Parathyroid adenoma (tissue), 2 donors: ENCODE data around the gene TTC12.

ENCODE experiments used
- H2AFZ ChIP-seq: fragments of 300-600 bp; sonication (generic); one replicate; pipeline ENCODE4 v1.7.0; 2017; ENCODE audit warnings: antibody characterized with exemption, mild to moderate bottlenecking
- H3K27ac ChIP-seq: fragments of 300-600 bp; sonication (generic); one replicate; pipeline ENCODE4 v1.7.0; 2017
- H3K27me3 ChIP-seq: fragments of 300-600 bp; sonication (generic); one replicate; pipeline ENCODE4 v1.7.0; 2017; ENCODE audit warnings: low read length; ENCODE audit not compliant: control insufficient read depth, insufficient read depth
- H3K36me3 ChIP-seq: fragments of 300-600 bp; sonication (generic); one replicate; pipeline ENCODE4 v1.7.0; 2017; ENCODE audit warnings: low read length; ENCODE audit not compliant: control insufficient read depth, insufficient read depth
- H3K4me1 ChIP-seq: fragments of 300-600 bp; sonication (generic); one replicate; pipeline ENCODE4 v1.7.0; 2017; ENCODE audit warnings: control low read depth
- H3K4me2 ChIP-seq: fragments of 300-600 bp; sonication (generic); one replicate; pipeline ENCODE4 v1.7.0; 2017; ENCODE audit warnings: low read length
- H3K4me3 ChIP-seq: fragments of 300-600 bp; sonication (generic); one replicate; pipeline ENCODE4 v1.7.0; 2017; ENCODE audit warnings: low read depth, low read length
- H3K79me2 ChIP-seq: fragments of 300-600 bp; sonication (generic); one replicate; pipeline ENCODE4 v1.7.0; 2017; ENCODE audit warnings: control low read depth
- H3K9ac ChIP-seq: fragments of 300-600 bp; sonication (generic); one replicate; pipeline ENCODE4 v1.7.0; 2017; ENCODE audit warnings: mild to moderate bottlenecking
- H3K9me3 ChIP-seq: fragments of 300-600 bp; sonication (generic); one replicate; pipeline ENCODE4 v1.7.0; 2017; ENCODE audit warnings: low read length; ENCODE audit not compliant: control insufficient read depth
- TF ChIP-seq, protein P1 (sequence below): fragments of 300-600 bp; sonication (generic); IDR thresholded peaks from one replicate; pipeline ENCODE4 v1.7.0; 2017; ENCODE audit warnings: antibody characterized with exemption, mild to moderate bottlenecking
- donor health status: primary hyperparathyroidism.

The TTC12 gene

DNA sequence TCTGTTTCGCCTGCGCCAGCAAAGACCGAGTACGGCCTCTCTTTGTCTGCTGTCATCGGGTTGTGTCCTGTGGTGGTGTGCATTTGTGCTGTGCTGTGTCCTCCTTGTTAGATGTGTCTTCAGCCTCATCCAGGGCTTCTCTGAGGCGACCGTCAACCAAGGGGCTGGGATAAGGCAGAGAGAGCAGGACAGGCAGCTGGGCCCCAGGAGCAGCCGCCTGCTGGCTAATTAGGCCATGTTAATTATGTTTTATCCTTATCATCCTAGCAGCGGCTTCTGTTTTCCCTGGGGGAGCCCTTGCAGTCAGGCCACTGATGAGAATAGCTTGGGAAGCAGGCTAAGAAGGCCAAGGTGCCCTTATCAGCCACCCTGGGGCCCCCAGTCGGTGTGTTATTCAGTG lies 40.7 kb upstream of the TTC12 start:
- Histone ChIP-seq H3K36me3 (no peaks in the 10 kb centered on the region), H3K4me3 (no peak overlapping the region), H3K4me1 (no peaks in the 10 kb centered on the region), H3K27me3 (no peaks in the 10 kb centered on the region), H3K79me2 (no peaks in the 10 kb centered on the region), H3K27ac (no peak overlapping the region), H3K9me3 (no peaks in the 10 kb centered on the region), H2AFZ (no peak overlapping the region), H3K9ac (no peak overlapping the region), H3K4me2 (no peak overlapping the region)
- TF ChIP-seq, protein P1, sequence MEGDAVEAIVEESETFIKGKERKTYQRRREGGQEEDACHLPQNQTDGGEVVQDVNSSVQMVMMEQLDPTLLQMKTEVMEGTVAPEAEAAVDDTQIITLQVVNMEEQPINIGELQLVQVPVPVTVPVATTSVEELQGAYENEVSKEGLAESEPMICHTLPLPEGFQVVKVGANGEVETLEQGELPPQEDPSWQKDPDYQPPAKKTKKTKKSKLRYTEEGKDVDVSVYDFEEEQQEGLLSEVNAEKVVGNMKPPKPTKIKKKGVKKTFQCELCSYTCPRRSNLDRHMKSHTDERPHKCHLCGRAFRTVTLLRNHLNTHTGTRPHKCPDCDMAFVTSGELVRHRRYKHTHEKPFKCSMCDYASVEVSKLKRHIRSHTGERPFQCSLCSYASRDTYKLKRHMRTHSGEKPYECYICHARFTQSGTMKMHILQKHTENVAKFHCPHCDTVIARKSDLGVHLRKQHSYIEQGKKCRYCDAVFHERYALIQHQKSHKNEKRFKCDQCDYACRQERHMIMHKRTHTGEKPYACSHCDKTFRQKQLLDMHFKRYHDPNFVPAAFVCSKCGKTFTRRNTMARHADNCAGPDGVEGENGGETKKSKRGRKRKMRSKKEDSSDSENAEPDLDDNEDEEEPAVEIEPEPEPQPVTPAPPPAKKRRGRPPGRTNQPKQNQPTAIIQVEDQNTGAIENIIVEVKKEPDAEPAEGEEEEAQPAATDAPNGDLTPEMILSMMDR: no peak

DNA sequence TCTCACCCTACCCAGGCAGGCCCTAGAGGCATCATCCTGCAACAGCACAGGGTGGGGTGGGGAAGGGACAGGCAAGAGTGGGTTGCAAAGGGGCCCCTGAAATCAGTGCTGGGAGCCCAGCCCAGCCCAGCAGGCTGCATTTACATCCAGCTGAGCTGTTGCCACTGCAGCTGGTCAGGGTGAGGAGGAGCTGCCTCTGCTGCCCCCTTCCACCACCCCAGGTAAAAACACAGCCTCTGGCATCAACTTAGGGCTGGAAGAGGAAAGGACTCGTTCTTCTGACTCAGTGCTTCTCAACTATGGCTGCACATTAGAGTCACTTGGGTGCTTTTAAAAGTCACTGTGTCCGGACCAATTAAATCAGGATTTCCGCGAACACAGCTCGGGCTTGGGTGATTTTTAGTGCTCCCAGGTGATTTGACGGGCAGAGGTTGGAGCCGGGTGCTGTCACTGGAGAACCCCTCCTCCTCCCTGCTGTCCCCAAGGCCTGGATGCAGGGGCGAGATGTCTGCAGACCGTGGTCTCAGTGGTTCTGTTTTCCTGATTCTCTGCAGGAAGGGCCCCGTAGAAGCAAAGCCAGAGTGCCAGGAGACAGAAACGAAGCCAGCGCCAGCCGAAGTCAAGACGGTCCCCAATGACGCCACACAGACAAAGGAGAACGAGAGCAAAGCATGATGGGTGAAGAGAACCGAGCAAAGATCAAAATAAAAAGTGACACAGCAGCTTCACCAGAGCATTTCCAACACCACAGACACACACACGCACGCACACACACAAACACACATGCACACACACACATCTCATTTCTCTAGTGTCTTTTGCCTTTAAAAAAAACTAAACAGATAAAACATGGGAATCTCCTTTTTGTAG lies 39.4 kb upstream of the TTC12 start:
- Histone ChIP-seq H3K79me2 (no peaks in the 10 kb centered on the region), H3K4me2 (no peak overlapping the region), H3K9ac (no peak overlapping the region), H3K9me3 (no peaks in the 10 kb centered on the region), H3K4me3 (no peak overlapping the region), H2AFZ (no peak overlapping the region), H3K4me1 (no peaks in the 10 kb centered on the region), H3K36me3 (no peaks in the 10 kb centered on the region), H3K27ac (no peak overlapping the region), H3K27me3 (no peaks in the 10 kb centered on the region)
- TF ChIP-seq, protein P1: no peak

DNA sequence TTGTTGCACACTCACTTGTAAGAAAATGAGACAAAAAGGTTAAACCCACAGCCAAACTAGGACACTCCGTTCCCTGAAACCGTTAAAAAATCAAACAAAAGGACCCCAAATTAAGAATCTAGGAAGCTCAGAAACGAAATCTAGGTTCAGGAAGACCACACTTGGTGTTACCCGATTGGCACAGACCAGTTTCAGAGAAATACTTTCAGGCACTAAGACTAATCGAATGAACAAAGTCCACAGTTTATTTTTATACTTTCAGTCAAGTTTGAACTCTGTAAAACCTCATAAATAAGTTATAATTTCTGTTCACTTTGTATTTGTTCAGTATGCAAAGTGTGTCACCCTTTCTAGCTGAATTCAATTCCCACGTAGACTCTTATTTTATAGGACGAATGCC lies 38.8 kb upstream of the TTC12 start:
- H3K27ac ChIP-seq: no peak overlapping the region
- no peaks in the 10 kb centered on the region for H3K79me2 ChIP-seq
- TF ChIP-seq, protein P1: no peak
- H3K4me1 ChIP-seq: no peaks in the 10 kb centered on the region
- no peak overlapping the region for H3K9ac ChIP-seq
- no peaks in the 10 kb centered on the region for H3K9me3 ChIP-seq
- H3K36me3 ChIP-seq: no peaks in the 10 kb centered on the region
- no peak overlapping the region for H3K4me3 ChIP-seq
- no peak overlapping the region for H3K4me2 ChIP-seq
- no peaks in the 10 kb centered on the region for H3K27me3 ChIP-seq
- no peak overlapping the region for H2AFZ ChIP-seq

DNA sequence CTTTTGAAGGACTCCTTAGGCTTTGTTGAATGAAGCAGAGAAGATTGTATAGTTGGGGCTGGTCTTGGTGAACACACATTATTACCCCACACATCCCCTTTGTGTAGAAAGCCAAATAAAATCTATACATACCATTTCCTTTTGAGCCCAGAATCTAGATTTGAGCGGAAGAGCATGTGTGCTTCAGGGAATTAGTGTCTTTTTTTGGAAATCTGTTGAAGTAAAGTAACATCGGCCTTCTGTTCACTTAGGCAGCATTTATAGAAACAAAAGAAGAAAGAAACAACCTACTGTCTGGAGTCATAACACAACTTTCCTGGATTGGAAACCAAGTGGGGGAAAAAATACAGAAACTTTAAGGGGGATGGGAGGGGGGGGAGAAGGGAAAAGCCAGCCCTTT lies 37.9 kb upstream of the TTC12 start:
- Histone ChIP-seq H3K27ac (no peak overlapping the region), H3K9me3 (no peaks in the 10 kb centered on the region), H3K79me2 (no peaks in the 10 kb centered on the region), H3K27me3 (no peaks in the 10 kb centered on the region), H2AFZ (no peak overlapping the region), H3K4me3 (no peak overlapping the region), H3K4me2 (no peak overlapping the region), H3K9ac (no peak overlapping the region), H3K36me3 (no peaks in the 10 kb centered on the region), H3K4me1 (no peaks in the 10 kb centered on the region)
- TF ChIP-seq, protein P1: no peak

DNA sequence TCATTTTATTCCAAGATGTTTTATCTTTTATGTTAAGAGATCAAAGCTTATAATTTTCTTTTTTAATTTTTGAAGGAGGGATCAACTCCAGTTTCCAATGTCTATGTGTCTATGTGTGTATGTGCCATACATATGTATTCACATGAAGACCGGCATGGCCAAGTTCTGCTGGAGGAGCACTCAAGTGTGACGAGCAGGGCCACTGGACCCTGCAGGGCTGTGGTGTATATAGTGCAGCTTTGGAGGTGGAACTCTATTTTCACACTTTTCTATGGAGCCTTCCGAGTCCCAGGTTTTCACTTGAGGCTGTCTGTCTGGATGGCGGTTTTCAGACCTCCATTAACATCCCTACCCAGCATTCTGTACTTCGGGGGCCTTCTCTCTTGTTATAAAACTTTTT lies 36.5 kb upstream of the TTC12 start:
- TF ChIP-seq, protein P1: no peak
- H3K9ac ChIP-seq: no peak overlapping the region
- H3K4me2 ChIP-seq: no peak overlapping the region
- H2AFZ ChIP-seq: no peak overlapping the region
- H3K4me1 ChIP-seq: no peaks in the 10 kb centered on the region
- H3K9me3 ChIP-seq: no peaks in the 10 kb centered on the region
- H3K27me3 ChIP-seq: no peaks in the 10 kb centered on the region
- no peaks in the 10 kb centered on the region for H3K79me2 ChIP-seq
- H3K27ac ChIP-seq: no peak overlapping the region
- H3K4me3 ChIP-seq: no peak overlapping the region
- no peaks in the 10 kb centered on the region for H3K36me3 ChIP-seq
